Adrenal gland (tissue), 12 donors: Measurements from ENCODE around the gene ALAD. TPM values are rescaled to one million over a fixed set of nuclear protein-coding genes. Genes with fewer than 3 reads are reported as not detected.

Experiments used
- DNase-seq, 7 donors: peaks; one replicate each; pipeline ENCODE4 v3.0.0-alpha.2; 2019 to 2020
- H3K27ac ChIP-seq, 5 donors: fragments of 200-600 bp; sonication (generic) in 4 of 5; 1 replicate in 3 of 5; 2 replicates in 2 of 5; pipeline versions ENCODE4 v1.5.1 to v1.8.0; 2016 to 2020; ENCODE audit warnings: mild to moderate bottlenecking in 1 of 5
- H3K27me3 ChIP-seq: fragments of 200-600 bp; 2 replicates; pipeline ENCODE4 v1.8.0; 2021
- H3K36me3 ChIP-seq, 2 donors: fragments of 200-600 bp; replicated peaks in 1 of 2; 1 replicate in 1 of 2; 2 replicates in 1 of 2; pipeline versions ENCODE4 v1.5.1 to v1.8.0; 2018 to 2022
- H3K4me1 ChIP-seq, 2 donors: fragments of 200-600 bp; replicated peaks in 1 of 2; 1 replicate in 1 of 2; 2 replicates in 1 of 2; pipeline versions ENCODE4 v1.5.1 to v1.8.0; 2018 to 2021
- H3K4me3 ChIP-seq, 4 donors: fragments of 200-600 bp; sonication (generic) in 3 of 4; one replicate each; pipeline ENCODE4 v1.5.1; 2016 to 2018
- H3K9me3 ChIP-seq, 3 donors: fragments of 200-600 bp; sonication (generic) in 1 of 3; replicated peaks in 1 of 3; 1 replicate in 2 of 3; 2 replicates in 1 of 3; pipeline versions ENCODE4 v1.5.1 to v1.8.0; 2016 to 2021
- POLR2A ChIP-seq, 2 donors: fragments of 450-650 bp; IDR thresholded peaks; one replicate each; pipeline ENCODE4 v1.6.1; 2017; ENCODE audit warnings: antibody characterized with exemption in 2 of 2, mild to moderate bottlenecking in 2 of 2, moderate library complexity in 1 of 2
- WGBS, 4 donors: extraction: QIAGEN DNeasy Blood & Tissue Kit in 2 of 4; methylation state at CpG; one replicate each; pipeline versions ENCODE4 v1.1.5 to v1.1.7; 2013 to 2017; 5-methylcytosine and 5-hydroxymethylcytosine counted together
- intact Hi-C, 2 donors: fragments of 100-400 bp; cut with DNase I; formaldehyde crosslinking; loops; one replicate each; pipeline versions ENCODE4 v1.14.1 to v1.15.0; 2022 to 2023
- polyA plus RNA-seq, 3 donors: library from polyadenylated mRNA; stranded (reverse); fragments of 200-250 nt in 2 of 3; fragments of 350-450 nt in 1 of 3; fragmentation: Illumina TruSeq in 1 of 3; extraction: RNeasy Lipid Tissue Mini Kit (QIAGEN cat#74804) in 1 of 3; gene quantifications; one replicate each; pipeline ENCODE4 v1.2.3, GENCODE V29; 2013 to 2014
- total RNA-seq, 9 donors: library from RNA; depleted of rRNA in 4 of 9; stranded (reverse); fragments of >200 nt in 4 of 9; fragments of 120-200 nt in 1 of 9; fragmentation: NEBNext Ultra II Directional in 1 of 9; extraction: Animal tissue kit (Norgen Biotek cat#: 25700) in 1 of 9; gene quantifications; one replicate each; pipeline versions ENCODE4 v1.1.0 to v1.2.4, GENCODE V29; 2013 to 2023
- TF ChIP-seq, protein P1 (sequence below), 6 experiments: fragments of 450-650 bp in 4 of 6; fragments of 200-600 bp in 2 of 6; sonication (generic) in 1 of 6; IDR thresholded peaks; 1 replicate in 5 of 6; 2 replicates in 1 of 6; pipeline versions ENCODE4 v1.5.1 to v1.8.0; 2016 to 2021; ENCODE audit warnings: antibody characterized with exemption in 6 of 6, mild to moderate bottlenecking in 2 of 6, moderate library complexity in 1 of 6
- donor health status: healthy with polysubstance abuse.
- donor health status: Bipolar disorder and iron deficiency.
- donor health status: DM: yes; HTN: yes; CAD: no.
- donor health status: DM: no; HTN: no; CAD: no.
- donor health status: DM: no; HTN: no; CAD: no.
- donor health status: DM: yes; HTN: yes; CAD: no.

ALAD gene
- total and polyA plus RNA-seq, 12 donors, result 49.2 to 348 (median 242) TPM

DNA sequence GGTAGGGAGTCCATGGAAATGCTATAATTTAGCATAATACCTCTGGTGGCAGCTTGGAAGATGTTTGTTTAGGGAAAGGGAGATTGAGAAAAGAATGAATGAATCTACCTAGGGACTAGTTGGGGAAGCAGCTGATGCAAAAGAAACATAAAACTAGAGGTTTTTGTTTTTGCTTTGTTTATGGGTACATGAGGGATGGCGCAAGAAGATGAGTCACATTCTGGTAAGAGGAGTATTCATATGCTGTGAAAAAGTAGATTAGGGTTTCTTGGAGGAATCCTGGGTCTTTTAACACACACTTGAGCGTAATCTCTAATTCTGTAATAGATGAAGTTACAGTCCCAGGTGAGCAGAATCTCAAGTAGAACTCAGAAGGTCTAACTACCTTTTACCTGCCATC is 26.5 kb upstream of the ALAD start:
- Histone ChIP-seq H3K27ac (no peak overlapping the region), H3K9me3 (no peaks in the 10 kb centered on the region), H3K27me3 (no peaks in the 10 kb centered on the region), H3K36me3 (no peaks in the 10 kb centered on the region), H3K4me1 (no peaks in the 10 kb centered on the region), H3K4me3 (no peak overlapping the region)
- no peak for DNase-seq
- intact Hi-C loops, result no loop called here
- 89 to 96% (median 93%) methylated on average over 2 of the region's 2 CpGs for WGBS, 4 donors
- TF ChIP-seq POLR2A (IDR thresholded peaks at IDR 0.05), result no peak
- TF ChIP-seq, protein P1, sequence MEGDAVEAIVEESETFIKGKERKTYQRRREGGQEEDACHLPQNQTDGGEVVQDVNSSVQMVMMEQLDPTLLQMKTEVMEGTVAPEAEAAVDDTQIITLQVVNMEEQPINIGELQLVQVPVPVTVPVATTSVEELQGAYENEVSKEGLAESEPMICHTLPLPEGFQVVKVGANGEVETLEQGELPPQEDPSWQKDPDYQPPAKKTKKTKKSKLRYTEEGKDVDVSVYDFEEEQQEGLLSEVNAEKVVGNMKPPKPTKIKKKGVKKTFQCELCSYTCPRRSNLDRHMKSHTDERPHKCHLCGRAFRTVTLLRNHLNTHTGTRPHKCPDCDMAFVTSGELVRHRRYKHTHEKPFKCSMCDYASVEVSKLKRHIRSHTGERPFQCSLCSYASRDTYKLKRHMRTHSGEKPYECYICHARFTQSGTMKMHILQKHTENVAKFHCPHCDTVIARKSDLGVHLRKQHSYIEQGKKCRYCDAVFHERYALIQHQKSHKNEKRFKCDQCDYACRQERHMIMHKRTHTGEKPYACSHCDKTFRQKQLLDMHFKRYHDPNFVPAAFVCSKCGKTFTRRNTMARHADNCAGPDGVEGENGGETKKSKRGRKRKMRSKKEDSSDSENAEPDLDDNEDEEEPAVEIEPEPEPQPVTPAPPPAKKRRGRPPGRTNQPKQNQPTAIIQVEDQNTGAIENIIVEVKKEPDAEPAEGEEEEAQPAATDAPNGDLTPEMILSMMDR (IDR thresholded peaks at IDR 0.05), result no peak

DNA sequence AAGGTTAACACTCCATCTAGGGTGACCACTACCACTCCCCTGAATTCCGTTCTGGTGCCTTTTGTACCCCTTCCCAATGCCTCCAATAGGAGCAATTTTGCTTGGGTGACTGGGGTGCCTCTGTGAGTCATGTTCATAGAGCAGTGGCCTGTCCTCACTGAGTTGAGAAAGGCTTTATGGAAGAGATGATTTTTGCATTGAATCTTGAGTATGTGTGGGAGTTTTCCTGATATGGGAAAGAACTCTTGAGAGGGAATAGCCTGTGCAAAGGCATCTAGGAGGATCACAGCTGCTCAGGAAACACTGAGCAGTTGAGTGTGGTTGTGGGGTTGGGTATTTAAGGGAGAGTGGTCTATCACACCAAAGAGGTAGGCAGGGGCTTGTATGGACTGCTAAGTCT is 25.6 kb upstream of the ALAD start:
- no peaks in the 10 kb centered on the region for H3K9me3 ChIP-seq
- no peak for DNase-seq
- 44 to 80% (median 71%) methylated on average over 1 of the region's 1 CpG for WGBS, 4 donors
- H3K36me3 ChIP-seq, result no peaks in the 10 kb centered on the region
- no peaks in the 10 kb centered on the region for H3K4me1 ChIP-seq
- H3K27ac ChIP-seq, result no peak overlapping the region
- TF ChIP-seq POLR2A (IDR thresholded peaks at IDR 0.05), result no peak
- TF ChIP-seq, protein P1 (IDR thresholded peaks at IDR 0.05), result no peak
- H3K27me3 ChIP-seq, result no peaks in the 10 kb centered on the region
- no peak overlapping the region for H3K4me3 ChIP-seq
- intact Hi-C loops, result no loop called here

DNA sequence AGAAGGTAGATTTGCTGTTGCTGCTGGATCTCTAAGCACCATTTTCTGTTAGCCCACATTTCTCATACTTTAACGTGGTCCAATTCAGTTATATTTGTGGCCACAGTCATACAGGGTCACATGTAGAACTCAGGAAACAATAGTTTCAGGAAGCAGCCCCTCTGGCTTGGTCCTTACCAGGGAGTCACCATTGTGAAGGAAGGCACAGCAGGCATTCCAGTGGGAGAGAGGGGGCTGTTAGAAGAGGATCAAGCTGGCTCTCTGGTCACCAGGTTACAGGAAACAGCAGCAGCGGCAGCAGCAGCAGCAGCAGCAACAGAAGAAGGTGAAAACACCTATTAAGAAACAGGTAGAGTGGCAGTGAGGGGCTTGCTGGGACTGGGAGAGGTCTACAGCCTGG is 24.0 kb upstream of the ALAD start:
- Histone ChIP-seq H3K4me1 (no peaks in the 10 kb centered on the region), H3K9me3 (no peaks in the 10 kb centered on the region), H3K27ac (no peak overlapping the region), H3K36me3 (no peaks in the 10 kb centered on the region), H3K4me3 (no peak overlapping the region), H3K27me3 (no peaks in the 10 kb centered on the region)
- no peak for DNase-seq
- TF ChIP-seq POLR2A (IDR thresholded peaks at IDR 0.05), result no peak
- TF ChIP-seq, protein P1 (IDR thresholded peaks at IDR 0.05), result no peak
- WGBS, 4 donors, result 49 to 67% (median 58%) methylated on average over 2 of the region's 2 CpGs
- intact Hi-C loops, result no loop called here

DNA sequence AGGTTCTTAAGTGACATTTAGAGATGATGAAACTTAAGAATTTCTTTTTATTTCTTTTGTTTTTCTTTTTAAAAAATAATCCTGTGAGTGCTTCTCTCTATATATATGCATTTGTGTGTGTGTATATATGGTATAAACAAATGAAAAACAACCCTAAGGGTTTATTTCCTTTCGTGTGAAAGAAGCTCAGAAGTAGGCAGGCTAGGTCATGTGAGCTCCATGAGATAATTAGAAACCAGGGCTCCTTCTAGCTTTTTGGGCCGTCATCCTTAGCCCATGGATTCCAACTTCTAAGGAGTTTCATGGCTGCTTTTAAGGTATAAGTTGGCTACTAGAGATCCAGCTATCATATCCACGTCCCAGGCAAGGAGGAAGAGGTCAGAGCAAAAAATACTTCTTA is 20.6 kb upstream of the ALAD start:
- WGBS, 4 donors, result 75 to 92% (median 82%) methylated on average over 3 of the region's 3 CpGs
- intact Hi-C loops, result no loop called here

More for the DNA sequence above, 20.6 kb upstream of the ALAD start:
- H3K27me3 ChIP-seq, result no peaks in the 10 kb centered on the region
- no peak overlapping the region for H3K4me3 ChIP-seq
- no peak overlapping the region for H3K27ac ChIP-seq
- no peaks in the 10 kb centered on the region for H3K9me3 ChIP-seq
- H3K4me1 ChIP-seq, result no peaks in the 10 kb centered on the region
- TF ChIP-seq POLR2A (IDR thresholded peaks at IDR 0.05), result no peak
- TF ChIP-seq, protein P1 (IDR thresholded peaks at IDR 0.05), result no peak
- H3K36me3 ChIP-seq, result no peaks in the 10 kb centered on the region
- no peak for DNase-seq
